ENCODE results near the gene FFAR2.
"Not testable (repeated sequence)": the region's sequence is repeated elsewhere in the genome, so short reads cannot be mapped to it uniquely, and the experiment has no call there.

The FFAR2 gene

GRCh38 chr19:35455616-35456201, 7.7 kb downstream of the FFAR2 start:
- no peak for DNase-seq (ENCODE audit: low read depth, low spot score)

GRCh38 chr19:35457173-35457572, 9.1 kb downstream of the FFAR2 start:
- DNase-seq (ENCODE audit: low read depth, low spot score): no peak

DNA sequence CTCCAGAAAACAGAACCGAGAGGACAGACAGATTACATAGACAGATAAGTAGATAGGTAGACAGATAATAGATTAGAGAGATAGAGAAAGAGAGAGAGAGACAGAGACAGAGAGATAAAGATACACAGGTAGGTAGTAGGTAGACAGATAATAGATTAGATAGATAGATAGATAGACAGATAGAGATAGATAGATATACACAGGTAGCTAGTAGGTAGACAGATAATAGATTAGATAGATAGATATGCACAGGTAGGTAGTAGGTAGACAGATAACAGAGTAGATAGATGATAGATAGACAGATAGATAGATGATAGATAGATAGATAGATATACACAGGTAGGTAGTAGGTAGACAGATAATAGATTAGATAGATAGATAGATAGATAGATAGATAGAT, 10.1 kb downstream of the FFAR2 start:
- DNase-seq (ENCODE audit: low read depth, low spot score): no peak

GRCh38 chr19:35458731-35459391, 10.8 kb downstream of the FFAR2 start:
- DNase-seq (ENCODE audit: low read depth, low spot score): no peak

GRCh38 chr19:35459414-35460082, 11.5 kb downstream of the FFAR2 start:
- DNase-seq (ENCODE audit: low read depth, low spot score): no peak

GRCh38 chr19:35460608-35461007, 12.6 kb downstream of the FFAR2 start:
- no peak for DNase-seq (ENCODE audit: low read depth, low spot score)

GRCh38 chr19:35461060-35461459, 13.0 kb downstream of the FFAR2 start:
- no peak for DNase-seq (ENCODE audit: low read depth, low spot score)

DNA sequence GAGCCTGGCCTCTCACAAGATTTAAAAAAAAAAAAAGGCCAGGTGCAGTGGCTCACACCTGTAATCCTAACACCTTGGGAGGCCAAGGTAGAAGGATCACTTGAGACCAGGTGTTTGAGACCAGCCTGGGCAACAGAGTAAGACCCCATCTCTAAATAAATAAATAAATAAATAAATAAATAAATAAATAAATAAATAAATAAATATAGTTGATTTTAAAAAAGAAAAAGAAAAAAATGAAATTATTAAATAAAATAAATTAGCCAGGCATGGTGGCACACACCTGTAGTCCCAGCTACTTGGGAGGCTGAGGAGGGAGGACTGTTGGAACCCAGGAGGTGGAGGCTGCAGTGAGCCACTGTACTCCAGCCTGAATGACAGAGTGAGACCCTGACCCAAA, 13.7 kb downstream of the FFAR2 start:
- DNase-seq (ENCODE audit: low read depth, low spot score): not testable (repeated sequence)

DNA sequence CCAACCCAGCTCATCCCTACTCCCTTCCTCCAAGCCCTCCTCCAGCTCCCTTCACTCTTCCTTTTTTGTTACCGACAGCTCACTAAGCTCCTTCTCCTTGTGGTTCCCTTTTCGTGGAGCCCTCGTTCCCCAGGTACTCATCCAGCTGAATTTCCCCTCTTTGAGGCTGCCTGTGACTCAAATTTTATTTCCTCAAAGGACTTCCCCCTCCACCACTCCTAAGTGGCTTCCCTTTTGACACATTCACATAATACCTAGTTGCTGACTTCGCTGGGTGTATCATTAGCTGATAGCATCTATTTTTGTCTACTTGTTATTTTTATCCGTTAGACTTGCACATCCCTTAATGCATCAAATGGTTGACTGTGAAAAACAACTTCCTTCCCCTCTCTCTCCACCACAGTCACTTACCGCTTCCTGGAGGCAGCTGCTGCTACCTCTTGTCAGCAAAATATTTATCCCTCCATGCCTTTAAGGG, 14.5 kb downstream of the FFAR2 start:
- DNase-seq (ENCODE audit: low read depth, low spot score): no peak

DNA sequence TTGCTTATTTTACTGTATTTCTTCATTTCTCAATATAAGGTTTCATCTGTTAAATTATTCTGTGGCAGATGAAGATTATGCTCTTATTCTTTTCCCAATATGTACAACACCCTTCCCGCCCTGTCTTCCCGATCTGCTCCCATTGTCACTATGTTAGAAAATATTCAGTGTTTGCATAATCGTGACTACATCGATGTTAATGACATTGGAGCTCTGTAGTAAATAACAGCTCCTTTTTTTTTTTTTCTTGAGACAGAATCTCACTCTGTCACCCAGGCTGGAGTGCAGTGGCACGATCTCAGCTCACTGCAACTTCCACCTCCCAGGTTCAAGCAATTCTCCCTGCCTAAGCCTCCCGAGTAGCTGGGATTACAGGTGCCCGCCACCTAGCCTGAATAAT, 14.9 kb downstream of the FFAR2 start:
- not testable (repeated sequence) for DNase-seq (ENCODE audit: low read depth, low spot score)

DNA sequence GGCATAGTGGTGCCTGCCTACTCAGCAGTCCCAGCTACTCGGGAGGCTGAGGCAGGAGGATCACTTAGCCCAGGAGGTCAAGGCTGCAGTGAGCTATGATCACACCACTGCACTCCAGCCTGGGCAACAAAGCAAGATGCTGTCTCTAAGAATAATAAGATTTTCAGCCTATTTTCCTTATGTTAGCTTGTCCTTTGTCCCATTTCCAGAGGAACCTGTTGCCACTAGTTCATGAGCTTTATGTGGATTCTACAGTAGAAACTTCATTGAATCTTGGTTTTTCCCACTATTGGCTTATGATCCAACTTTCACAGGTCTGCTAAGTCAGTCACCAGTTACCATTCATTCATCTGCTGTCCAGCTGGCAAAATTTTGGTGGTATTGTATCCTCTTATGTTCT, 18.2 kb downstream of the FFAR2 start:
- no peak for DNase-seq (ENCODE audit: low read depth, low spot score)

DNA sequence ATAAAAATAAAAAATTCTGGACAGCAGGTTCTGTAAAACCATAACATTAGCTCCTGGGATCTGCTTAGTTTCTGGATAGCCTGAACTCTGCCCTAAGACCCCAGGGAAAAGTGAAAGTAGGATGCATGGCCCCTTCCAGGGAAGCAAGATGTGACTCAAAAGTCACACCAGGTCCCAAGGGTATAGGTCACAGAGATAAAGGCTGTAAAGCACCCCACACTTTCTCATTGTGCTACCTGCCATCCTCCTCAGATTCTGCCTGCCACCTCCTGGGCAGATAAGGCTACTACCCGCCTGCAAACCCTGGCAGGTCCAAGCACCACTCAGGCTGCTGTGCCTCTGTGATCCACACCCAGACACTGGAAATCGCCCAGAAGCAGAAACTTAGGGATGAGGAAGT, 20.6 kb downstream of the FFAR2 start:
- DNase-seq (ENCODE audit: low read depth, low spot score): no peak

- DNase-seq (ENCODE audit: low read depth, low spot score): no peak
Measured at GRCh38 chr19:35470128-35470527, 22.1 kb downstream of the FFAR2 start.

DNA sequence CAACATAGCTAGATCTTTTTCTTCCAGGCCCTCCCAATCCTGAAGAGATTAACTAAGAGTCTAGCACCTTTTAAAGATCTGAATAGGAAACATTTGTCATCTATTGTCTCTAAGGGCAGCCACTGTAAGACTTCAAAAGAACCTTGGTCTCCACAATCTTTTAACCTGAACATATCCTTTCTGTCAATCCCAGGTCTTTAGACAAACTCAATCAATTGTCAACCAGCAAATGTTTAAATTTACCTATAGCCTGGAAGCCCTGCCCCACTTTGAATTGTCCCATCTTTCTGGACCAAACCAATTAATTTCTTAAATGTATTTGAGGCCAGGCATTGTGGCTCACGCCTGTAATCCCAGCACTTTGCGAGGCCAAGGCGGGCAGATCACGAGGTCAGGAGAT, 23.0 kb downstream of the FFAR2 start:
- not testable (repeated sequence) for DNase-seq (ENCODE audit: low read depth, low spot score)

- no peak for DNase-seq (ENCODE audit: low read depth, low spot score)
Measured at GRCh38 chr19:35471946-35472345, 23.9 kb downstream of the FFAR2 start.

DNA sequence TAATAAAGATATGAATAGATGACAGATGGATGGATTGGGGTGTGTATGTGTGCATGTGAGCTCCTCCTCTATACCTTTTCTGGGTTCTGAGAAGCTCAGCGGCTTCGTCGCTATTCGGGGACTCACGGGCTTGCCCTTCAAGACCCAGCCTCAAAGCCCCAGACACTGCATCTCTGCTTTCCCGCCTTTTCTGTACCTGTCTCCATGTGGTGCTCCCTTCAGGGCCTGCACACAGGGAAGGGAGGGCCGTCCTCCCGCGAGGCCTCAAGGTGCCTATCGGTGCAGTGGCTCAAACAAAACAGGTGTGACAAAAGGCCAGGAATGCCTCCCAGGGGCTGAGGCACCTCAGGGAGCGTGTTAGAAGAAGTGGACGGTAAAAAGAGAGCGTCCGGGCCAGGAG, 26.0 kb downstream of the FFAR2 start:
- DNase-seq (ENCODE audit: low read depth, low spot score): no peak

- DNase-seq (ENCODE audit: low read depth, low spot score): not testable (repeated sequence)
Measured at GRCh38 chr19:35474594-35474993, 26.5 kb downstream of the FFAR2 start.

- no peak for DNase-seq (ENCODE audit: low read depth, low spot score)
Measured at GRCh38 chr19:35476149-35476548, 28.1 kb downstream of the FFAR2 start.

- no peak for DNase-seq (ENCODE audit: low read depth, low spot score)
Measured at GRCh38 chr19:35478794-35479677, 31.0 kb downstream of the FFAR2 start.

GRCh38 chr19:35483089-35483488, 35.0 kb downstream of the FFAR2 start:
- DNase-seq (ENCODE audit: low read depth, low spot score): no peak

- no peak for DNase-seq (ENCODE audit: low read depth, low spot score)
Measured at GRCh38 chr19:35484252-35485036, 36.4 kb downstream of the FFAR2 start.
